Upper lobe of left lung (tissue), 6 donors: ENCODE data around the gene POC1B. TPM values are rescaled to one million over a fixed set of nuclear protein-coding genes. Genes with fewer than 3 reads are reported as not detected.
"Not testable (repeated sequence)": the region's sequence is repeated elsewhere in the genome, so short reads cannot be mapped to it uniquely, and the experiment has no call there.

ENCODE experiments used
- ATAC-seq, 2 donors: fragments of 200-7000 bp; cut with Tn5 transposase; one replicate each; pipeline ENCODE4 v1.9.1; 2022; ENCODE audit warnings: mild to moderate bottlenecking in 2 of 2, moderate library complexity in 2 of 2; ENCODE audit not compliant: low FRiP score in 2 of 2
- DNase-seq, 2 donors: peaks; one replicate each; pipeline ENCODE4 v3.0.0-alpha.2; 2019 to 2020
- H3K27ac ChIP-seq, 4 donors: fragments of 200-600 bp; sonication (generic); one replicate each; pipeline ENCODE4 v1.5.1; 2016 to 2019
- H3K27me3 ChIP-seq, 4 donors: fragments of 200-600 bp; sonication (generic); one replicate each; pipeline ENCODE4 v1.5.1; 2017 to 2019
- H3K36me3 ChIP-seq, 4 donors: fragments of 200-600 bp; sonication (generic); one replicate each; pipeline ENCODE4 v1.5.1; 2016 to 2019
- H3K4me1 ChIP-seq, 4 donors: fragments of 200-600 bp; sonication (generic); one replicate each; pipeline ENCODE4 v1.5.1; 2018 to 2019
- H3K4me3 ChIP-seq, 4 donors: fragments of 200-600 bp; sonication (generic); one replicate each; pipeline ENCODE4 v1.5.1; 2017 to 2019; ENCODE audit warnings: mild to moderate bottlenecking in 2 of 4, moderate library complexity in 1 of 4
- H3K9me3 ChIP-seq, 4 donors: fragments of 200-600 bp; sonication (generic); one replicate each; pipeline ENCODE4 v1.5.1; 2018 to 2019
- CTCF ChIP-seq, 6 experiments: fragments of 450-650 bp in 4 of 6; fragments of 200-600 bp in 2 of 6; sonication (generic) in 2 of 6; IDR thresholded peaks; one replicate each; pipeline ENCODE4 v1.5.1; 2016 to 2019; ENCODE audit warnings: antibody characterized with exemption in 6 of 6
- EP300 ChIP-seq, 4 donors: sonication (generic); formaldehyde crosslinking; IDR thresholded peaks; one replicate each; pipeline ENCODE4 v1.5.1; 2017; ENCODE audit warnings: antibody characterized with exemption in 4 of 4, control low read depth in 2 of 4
- POLR2A ChIP-seq, 4 donors: fragments of 450-650 bp; IDR thresholded peaks; one replicate each; pipeline ENCODE4 v1.5.1; 2016 to 2017; ENCODE audit warnings: antibody characterized with exemption in 4 of 4, mild to moderate bottlenecking in 2 of 4
- POLR2AphosphoS5 ChIP-seq, 2 donors: sonication (generic); formaldehyde crosslinking; IDR thresholded peaks; one replicate each; pipeline ENCODE4 v1.5.1; 2017; ENCODE audit warnings: antibody characterized with exemption in 2 of 2
- WGBS, 2 donors: methylation state at CpG; one replicate each; pipeline ENCODE4 v1.1.5; 2017 to 2018; 5-methylcytosine and 5-hydroxymethylcytosine counted together
- total RNA-seq, 6 donors: library from RNA; depleted of rRNA in 4 of 6; stranded (reverse); fragments of >200 nt in 4 of 6; gene quantifications; one replicate each; pipeline versions ENCODE4 v1.1.0 to v1.2.1, GENCODE V29; 2016 to 2021
- donor health status: DM: no; HTN: no; CAD: no; lungs with moderate emphysema.
- donor health status: DM: no; HTN: yes; CAD: no; lungs with severe emphysema.

The POC1B gene
- total RNA-seq, 6 donors from 2014 or later = 13.9 to 34.4 (median 21.0) TPM

GRCh38 chr12:89461190-89461589 is 64.7 kb downstream of the POC1B start:
- Histone ChIP-seq H3K4me3 (peak overlapping the region in 2 of 4 donors; percentile 15 to 20), H3K27me3 (no peaks in the 10 kb centered on the region), H3K9me3 (no peaks in the 10 kb centered on the region), H3K4me1 (peaks cover 0 to 11% (median 5%) of the 10 kb centered on the region in 4 donors), H3K27ac (peak overlapping the region in 3 of 4 donors; percentile 18 to 76 (median 71)), H3K36me3 (no peaks in the 10 kb centered on the region)
- TF ChIP-seq CTCF (IDR thresholded peaks at IDR 0.05) (no peak), EP300 (IDR thresholded peaks at IDR 0.05) (no peak), POLR2A (IDR thresholded peaks at IDR 0.05) (no peak), POLR2AphosphoS5 (IDR thresholded peaks at IDR 0.05) (no peak)
- WGBS, 2 donors = 50 to 56% methylated on average over 4 of the region's 4 CpGs
- peak in 1 of 2 donors; percentile 56 for ATAC-seq
- no peak for DNase-seq

GRCh38 chr12:89459279-89459678 is 66.6 kb downstream of the POC1B start:
- H3K27ac ChIP-seq, ATAC-seq, H3K9me3 ChIP-seq, H3K27me3 ChIP-seq, H3K36me3 ChIP-seq, H3K4me3 ChIP-seq, DNase-seq: not testable (repeated sequence)
- peak in 1 of 6 experiments; percentile 7 for TF ChIP-seq CTCF (IDR thresholded peaks at IDR 0.05)
- WGBS, 2 donors = 44 to 47% methylated on average over 4 of the region's 4 CpGs
- H3K4me1 ChIP-seq = peaks cover 1 to 21% (median 11%) of the 10 kb centered on the region in 4 donors

- ATAC-seq (no peak), DNase-seq (no peak)
- Histone ChIP-seq H3K27me3 (no peaks in the 10 kb centered on the region), H3K36me3 (no peaks in the 10 kb centered on the region), H3K27ac (no peak overlapping the region), H3K4me3 (no peak overlapping the region), H3K4me1 (peaks cover 26 to 38% (median 35%) of the 10 kb centered on the region in 4 donors), H3K9me3 (no peaks in the 10 kb centered on the region)
- 67 to 82% methylated on average over 1 of the region's 1 CpG for WGBS, 2 donors
- TF ChIP-seq POLR2A (IDR thresholded peaks at IDR 0.05) (no peak), CTCF (IDR thresholded peaks at IDR 0.05) (no peak), POLR2AphosphoS5 (IDR thresholded peaks at IDR 0.05) (no peak), EP300 (IDR thresholded peaks at IDR 0.05) (no peak)
These were observed 69.3 kb downstream of the POC1B start for GRCh38 chr12:89456565-89456964.

GRCh38 chr12:89454080-89454848 is 71.6 kb downstream of the POC1B start:
- no peak for DNase-seq
- no peak for TF ChIP-seq CTCF (IDR thresholded peaks at IDR 0.05)
- no peak for TF ChIP-seq POLR2A (IDR thresholded peaks at IDR 0.05)
- TF ChIP-seq POLR2AphosphoS5 (IDR thresholded peaks at IDR 0.05) = peak; percentile 8 to 9
- TF ChIP-seq EP300 (IDR thresholded peaks at IDR 0.05) = peak in 1 of 4 donors; percentile 11
- H3K27me3 ChIP-seq = no peaks in the 10 kb centered on the region
- ATAC-seq = peak; percentile 34 to 59
- peak overlapping the region; percentile 48 to 81 (median 73) for H3K27ac ChIP-seq
- H3K4me3 ChIP-seq = no peak overlapping the region
- peaks cover 39 to 46% (median 44%) of the 10 kb centered on the region in 4 donors for H3K4me1 ChIP-seq
- WGBS, 2 donors = 48 to 58% methylated on average over 7 of the region's 7 CpGs
- H3K36me3 ChIP-seq = no peaks in the 10 kb centered on the region
- H3K9me3 ChIP-seq = no peaks in the 10 kb centered on the region
